ENCODE data around the gene NDUFA7. TPM values are rescaled to one million over a fixed set of nuclear protein-coding genes. Genes with fewer than 3 reads are reported as not detected.

Gene NDUFA7
- 100 to 1,000 TPM in 1 of 2 experiments, 10 to 100 TPM in 1; 95.9 to 104 TPM for total RNA-seq

DNA sequence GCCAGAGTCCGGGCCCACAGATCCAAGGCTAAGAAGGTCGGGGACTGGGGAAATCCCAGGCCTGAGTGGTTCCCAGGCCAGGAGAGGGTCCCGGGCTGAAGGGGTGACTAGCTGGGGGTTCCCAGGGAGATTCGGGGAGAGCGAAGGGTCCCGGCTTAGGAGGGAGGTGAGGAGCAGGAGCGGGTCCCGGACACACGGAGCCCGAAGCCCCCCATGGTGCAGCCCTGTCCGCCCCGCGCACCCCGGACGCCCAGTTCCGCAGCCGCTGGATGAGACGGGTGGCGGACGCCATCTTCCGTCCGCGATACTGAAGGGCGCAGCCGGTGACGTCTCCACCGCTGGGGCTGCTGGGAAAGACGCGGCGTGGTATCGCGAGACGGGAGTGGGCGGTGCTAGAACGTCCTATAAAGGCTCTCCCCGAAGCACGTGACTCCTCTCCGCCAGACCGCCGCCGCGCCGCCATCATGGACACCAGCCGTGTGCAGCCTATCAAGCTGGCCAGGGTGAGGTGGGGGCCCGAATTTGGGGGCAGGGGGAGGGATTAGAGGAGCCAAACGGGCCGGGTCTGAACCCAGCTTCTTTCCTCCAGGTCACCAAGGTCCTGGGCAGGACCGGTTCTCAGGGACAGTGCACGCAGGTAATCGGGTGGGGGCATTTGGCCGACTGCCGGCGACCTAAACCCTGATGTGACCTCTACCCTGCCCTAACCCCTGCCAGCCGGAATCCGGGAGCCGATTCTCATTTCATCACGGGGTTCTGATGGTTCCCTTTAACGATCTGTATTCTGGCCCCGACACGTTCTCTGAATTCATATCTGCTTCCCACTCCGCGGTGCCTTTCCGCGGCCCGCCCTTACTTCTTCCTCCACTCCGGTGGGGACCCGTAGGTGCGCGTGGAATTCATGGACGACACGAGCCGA is at the start of gene NDUFA7, which contains the start of gene RPS28:
NDUFA7 (minus strand) TSS at position 309 of the 919 bp plus-strand sequence; CDS start at position 292, 17 bp downstream.
RPS28 (plus strand) TSS at position 430 of the 919 bp plus-strand sequence; CDS start at position 465, 35 bp downstream.
- Mint-ChIP-seq H3K27ac (peak within 1 kb of the TSS; percentile 95), H3K4me1 (ENCODE audit: low read depth) (peaks cover 30% of the 10 kb centered on the region), H3K36me3 (ENCODE audit: low read depth) (peaks cover 26% of the 10 kb centered on the region), H3K4me3 (peak within 1 kb of the TSS; percentile 100), H3K9me3 (no peaks in the 10 kb centered on the region), H3K27me3 (ENCODE audit: low read depth) (no peaks in the 10 kb centered on the region)
- CTCF ChIA-PET = interaction anchor here (1.4 kb wide), 1 partner anchor 184 kb away, joined by 3 read pairs; no protein-coding TSS in a partner anchor
- intact Hi-C loops (cut with micrococcal nuclease) = loop anchor here (1.0 to 5.0 kb wide), 11 partner anchors 13 to 1124 kb away; partner anchors contain the start of genes CD320, ELAVL1, HNRNPM and KANK3
- DNase-seq = peak; percentile 99

DNA sequence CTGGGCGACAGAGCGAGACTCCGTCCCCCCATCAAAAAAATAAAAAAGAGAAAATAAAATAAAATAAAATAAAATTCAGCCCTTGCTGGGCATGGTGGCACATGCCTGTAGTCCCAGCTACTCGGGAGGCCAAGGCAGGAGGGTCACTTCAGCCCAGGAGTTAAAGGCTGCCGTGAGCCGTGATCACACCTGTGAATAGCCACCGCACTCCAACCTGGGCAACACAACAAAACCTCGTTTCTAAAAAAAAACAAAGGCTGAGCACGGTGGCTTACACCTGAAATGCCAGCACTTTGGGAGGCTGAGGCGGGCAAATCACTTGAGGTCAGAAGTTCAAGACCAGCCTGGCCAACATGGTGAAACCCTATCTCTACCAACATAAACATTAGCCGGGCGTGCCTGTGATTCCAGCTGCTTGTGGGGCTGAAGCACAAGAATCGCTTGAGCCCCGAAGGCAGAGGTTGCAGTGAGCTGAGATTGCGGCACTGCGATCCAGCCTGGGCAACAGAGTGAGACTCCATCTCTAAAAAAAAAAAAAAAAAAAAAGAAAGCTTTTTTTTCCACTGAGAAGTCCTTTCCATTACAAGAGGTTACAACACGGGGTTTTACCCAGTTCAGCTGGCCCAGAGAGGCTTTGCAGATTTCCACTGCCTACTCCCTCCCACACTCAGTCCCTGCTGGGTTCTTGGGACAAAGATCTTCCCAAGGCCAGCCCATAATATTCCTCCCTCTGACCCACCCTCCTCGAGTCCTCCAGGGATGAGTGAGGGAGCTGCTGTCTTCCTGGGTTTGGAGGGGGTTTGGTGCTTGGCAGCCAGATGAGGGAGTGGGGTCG is 49.2 kb upstream of the NDUFA7 start:
- H3K27ac Mint-ChIP-seq = no peak overlapping the region
- intact Hi-C loops (cut with micrococcal nuclease) = no loop called here
- no peak overlapping the region for H3K4me3 Mint-ChIP-seq
- peaks cover 3% of the 10 kb centered on the region for H3K4me1 Mint-ChIP-seq (ENCODE audit: low read depth)
- no peak for DNase-seq
- H3K9me3 Mint-ChIP-seq = no peaks in the 10 kb centered on the region
- peaks cover 28% of the 10 kb centered on the region for H3K27me3 Mint-ChIP-seq (ENCODE audit: low read depth)
- H3K36me3 Mint-ChIP-seq (ENCODE audit: low read depth) = no peaks in the 10 kb centered on the region
- CTCF ChIA-PET = interaction anchor here (0.6 kb wide), 1 partner anchor 252 kb away, joined by 7 read pairs; no protein-coding TSS in a partner anchor

DNA sequence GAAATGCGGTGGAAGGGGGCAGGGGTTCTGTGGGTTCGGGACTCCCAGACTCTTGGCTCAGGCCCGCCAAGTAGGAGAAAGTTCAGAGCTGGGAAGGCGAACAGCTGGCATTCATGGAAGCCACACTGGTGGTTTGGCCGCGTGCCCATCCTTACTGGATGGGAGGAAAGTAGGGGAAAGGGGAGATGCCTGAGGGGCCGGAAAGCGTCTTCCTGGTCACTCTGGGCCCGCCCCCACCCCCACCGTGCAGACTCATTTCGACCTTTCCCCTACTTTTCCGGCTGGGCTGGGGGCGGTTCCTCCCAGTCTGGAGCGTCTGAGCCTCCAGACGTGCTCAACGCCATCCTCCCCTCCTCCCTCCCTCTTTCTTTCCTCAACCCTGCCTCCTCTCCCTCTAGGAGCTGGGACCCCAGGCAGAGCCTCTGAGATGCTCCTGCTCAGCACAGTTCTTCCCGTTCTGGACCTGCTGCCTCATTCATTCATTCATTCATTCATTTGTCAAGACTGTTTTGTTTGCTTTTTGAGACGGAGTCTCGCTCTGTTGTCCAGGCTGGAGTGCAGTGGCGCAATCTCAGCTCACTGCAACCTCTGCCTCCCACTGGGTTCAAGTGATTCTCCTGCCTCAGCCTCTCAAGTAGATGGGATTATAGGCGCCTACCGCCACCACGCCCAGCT is 46.3 kb upstream of the NDUFA7 start:
- Mint-ChIP-seq H3K36me3 (ENCODE audit: low read depth) (no peaks in the 10 kb centered on the region), H3K27ac (no peak overlapping the region), H3K4me1 (ENCODE audit: low read depth) (peaks cover 12% of the 10 kb centered on the region), H3K27me3 (ENCODE audit: low read depth) (peaks cover 38% of the 10 kb centered on the region), H3K4me3 (no peak overlapping the region), H3K9me3 (no peaks in the 10 kb centered on the region)
- DNase-seq = no peak
- intact Hi-C loops (cut with micrococcal nuclease) = no loop called here
- CTCF ChIA-PET = interaction anchor here (1.1 to 3.6 kb wide), 3 partner anchors 14 to 46 kb away, joined by 4 to 18 read pairs (median 4); partner anchors contain the start of gene MARCHF2

DNA sequence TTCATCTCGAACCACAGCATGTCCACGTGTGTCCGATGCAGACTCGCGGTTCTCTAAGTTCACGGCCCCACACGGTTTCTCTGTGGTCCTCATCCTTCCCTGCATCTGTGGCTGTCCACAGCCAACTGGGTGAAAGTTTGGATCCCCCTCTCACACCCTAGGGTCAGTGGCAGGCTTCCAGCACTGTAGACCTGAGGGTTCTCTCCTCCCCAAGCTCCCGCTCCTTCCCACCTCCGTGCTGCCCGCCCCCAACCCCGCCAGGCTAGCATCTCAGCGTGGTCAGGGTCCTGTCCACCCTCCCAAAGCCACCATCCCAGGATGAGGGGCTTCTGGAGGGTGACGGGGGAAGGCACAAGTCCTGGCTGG is 45.8 kb upstream of the NDUFA7 start:
- H3K9me3 Mint-ChIP-seq = no peaks in the 10 kb centered on the region
- no peak overlapping the region for H3K27ac Mint-ChIP-seq
- CTCF ChIA-PET = interaction anchor here (0.5 to 3.6 kb wide), 3 partner anchors 13 to 152 kb away, joined by 3 to 18 read pairs (median 4); partner anchors contain the start of gene MARCHF2
- DNase-seq = no peak
- intact Hi-C loops (cut with micrococcal nuclease) = no loop called here
- no peak overlapping the region for H3K4me3 Mint-ChIP-seq
- H3K36me3 Mint-ChIP-seq (ENCODE audit: low read depth) = no peaks in the 10 kb centered on the region
- H3K27me3 Mint-ChIP-seq (ENCODE audit: low read depth) = peaks cover 42% of the 10 kb centered on the region
- H3K4me1 Mint-ChIP-seq (ENCODE audit: low read depth) = peaks cover 12% of the 10 kb centered on the region

DNA sequence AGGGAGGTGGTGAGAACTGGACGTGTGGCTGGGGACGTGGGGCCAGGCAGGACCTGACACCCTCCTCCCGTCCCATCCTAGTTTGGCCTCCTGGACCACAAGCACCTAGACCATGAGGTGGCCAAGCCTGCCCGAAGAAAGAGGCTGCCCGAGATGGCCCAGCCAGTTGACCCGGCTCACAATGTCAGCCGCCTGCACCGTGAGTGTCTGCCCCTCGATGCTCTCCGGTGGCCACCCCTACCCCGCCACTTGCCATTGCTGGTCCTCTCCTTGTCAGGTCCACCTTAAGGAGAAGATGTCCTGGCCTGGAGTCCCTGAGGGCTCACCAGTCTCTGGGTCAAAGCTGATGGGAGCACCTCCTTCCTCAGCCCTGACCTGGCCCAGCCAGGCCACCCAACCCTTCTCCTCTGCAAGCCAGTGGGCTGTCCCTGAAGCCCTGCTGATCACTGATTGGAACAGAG is 45.0 kb upstream of the NDUFA7 start:
- Mint-ChIP-seq H3K4me1 (ENCODE audit: low read depth) (peaks cover 12% of the 10 kb centered on the region), H3K27me3 (ENCODE audit: low read depth) (peaks cover 44% of the 10 kb centered on the region), H3K36me3 (ENCODE audit: low read depth) (no peaks in the 10 kb centered on the region), H3K27ac (no peak overlapping the region), H3K4me3 (no peak overlapping the region), H3K9me3 (no peaks in the 10 kb centered on the region)
- intact Hi-C loops (cut with micrococcal nuclease) = no loop called here
- CTCF ChIA-PET = interaction anchor here (0.5 to 3.6 kb wide), 3 partner anchors 12 to 153 kb away, joined by 3 to 18 read pairs (median 4); partner anchors contain the start of gene MARCHF2
- DNase-seq = no peak

DNA sequence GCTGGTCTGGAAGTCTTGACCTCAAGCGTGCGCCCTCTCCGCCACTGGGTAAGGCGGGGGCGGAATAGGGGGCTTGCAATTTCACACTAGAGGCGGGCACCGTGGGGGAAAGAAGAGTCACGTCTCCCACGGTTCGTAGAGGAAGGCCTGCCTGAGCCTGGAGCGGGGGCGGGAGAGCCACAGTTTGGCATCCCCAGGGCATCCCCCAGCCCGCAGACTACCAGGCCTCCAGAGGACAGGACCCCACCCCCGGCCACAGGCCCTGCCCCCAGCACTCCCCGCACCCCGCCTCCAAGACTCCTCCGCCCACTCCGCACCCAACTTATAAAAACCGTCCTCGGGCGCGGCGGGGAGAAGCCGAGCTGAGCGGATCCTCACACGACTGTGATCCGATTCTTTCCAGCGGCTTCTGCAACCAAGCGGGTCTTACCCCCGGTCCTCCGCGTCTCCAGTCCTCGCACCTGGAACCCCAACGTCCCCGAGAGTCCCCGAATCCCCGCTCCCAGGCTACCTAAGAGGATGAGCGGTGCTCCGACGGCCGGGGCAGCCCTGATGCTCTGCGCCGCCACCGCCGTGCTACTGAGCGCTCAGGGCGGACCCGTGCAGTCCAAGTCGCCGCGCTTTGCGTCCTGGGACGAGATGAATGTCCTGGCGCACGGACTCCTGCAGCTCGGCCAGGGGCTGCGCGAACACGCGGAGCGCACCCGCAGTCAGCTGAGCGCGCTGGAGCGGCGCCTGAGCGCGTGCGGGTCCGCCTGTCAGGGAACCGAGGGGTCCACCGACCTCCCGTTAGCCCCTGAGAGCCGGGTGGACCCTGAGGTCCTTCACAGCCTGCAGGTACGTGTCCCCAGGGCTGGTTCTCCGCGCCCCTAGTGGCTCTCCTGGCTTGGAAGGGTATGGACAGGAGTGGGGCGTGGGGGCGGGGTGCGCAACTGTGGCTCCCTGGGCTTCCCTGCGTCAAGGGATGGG is 42.9 kb upstream of the NDUFA7 start, which contains the start of gene ANGPTL4:
ANGPTL4 (plus strand) TSS at position 353 of the 969 bp plus-strand sequence; CDS start at position 520, 167 bp downstream.
- Mint-ChIP-seq H3K27ac (no peak within 1 kb of the TSS), H3K9me3 (no peaks in the 10 kb centered on the region), H3K4me1 (ENCODE audit: low read depth) (peaks cover 12% of the 10 kb centered on the region), H3K27me3 (ENCODE audit: low read depth) (peaks cover 44% of the 10 kb centered on the region), H3K36me3 (ENCODE audit: low read depth) (no peaks in the 10 kb centered on the region), H3K4me3 (peak within 1 kb of the TSS; percentile 71)
- CTCF ChIA-PET = interaction anchor here (0.6 to 1.5 kb wide), 3 partner anchors 9 to 10 kb away, joined by 3 to 5 read pairs (median 4); no protein-coding TSS in a partner anchor
- DNase-seq = peak; percentile 58
- intact Hi-C loops (cut with micrococcal nuclease) = no loop called here

DNA sequence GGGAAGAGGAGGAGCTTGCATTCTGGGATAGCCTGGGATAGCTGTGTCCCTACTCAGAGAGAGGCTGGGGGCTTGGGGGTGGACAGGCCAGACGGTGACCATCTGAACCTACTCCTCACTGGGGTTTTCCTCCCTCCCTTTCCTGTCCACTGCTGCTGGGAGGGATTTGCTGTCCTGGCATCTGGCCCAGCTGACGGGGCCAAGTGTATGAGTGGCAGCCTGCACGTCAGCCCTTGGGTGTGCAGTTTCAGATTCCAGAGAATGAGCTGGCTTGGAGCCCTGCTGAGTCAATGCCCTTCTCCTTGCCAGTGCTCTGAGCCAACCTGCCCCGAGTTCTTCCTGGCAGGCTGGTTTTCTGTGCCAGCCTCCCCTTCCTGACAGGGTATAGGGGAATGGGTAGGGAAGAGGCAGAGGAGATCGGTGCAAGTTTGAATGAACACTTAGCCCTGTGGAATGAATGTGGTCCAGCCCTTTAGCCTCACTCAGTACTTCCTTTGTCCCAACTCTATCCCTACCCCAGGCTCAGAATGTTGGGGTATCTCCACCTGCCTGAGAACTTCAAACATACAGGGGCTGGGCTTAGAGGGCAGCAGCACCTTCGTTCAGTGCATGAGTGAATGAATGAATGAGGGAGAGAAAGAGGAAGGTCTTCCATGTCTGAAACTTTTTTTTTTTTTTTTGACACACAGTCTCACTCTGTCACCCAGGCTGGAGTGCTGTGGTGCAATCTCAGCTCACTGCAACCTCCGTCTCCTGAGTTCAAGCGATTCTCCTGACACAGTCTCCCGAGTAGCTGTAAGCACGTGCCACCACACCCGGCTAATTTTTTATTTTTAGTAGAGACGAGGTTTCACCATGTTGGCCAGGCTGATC is 41.0 kb upstream of the NDUFA7 start:
- Mint-ChIP-seq H3K4me3 (no peak overlapping the region), H3K27ac (no peak overlapping the region), H3K27me3 (ENCODE audit: low read depth) (peaks cover 33% of the 10 kb centered on the region), H3K9me3 (no peaks in the 10 kb centered on the region), H3K36me3 (ENCODE audit: low read depth) (no peaks in the 10 kb centered on the region), H3K4me1 (ENCODE audit: low read depth) (peaks cover 8% of the 10 kb centered on the region)
- peak; percentile 28 for DNase-seq
- CTCF ChIA-PET = interaction anchor here (0.7 to 1.4 kb wide), 4 partner anchors 8 to 218 kb away, joined by 3 to 5 read pairs (median 3); partner anchors contain the start of gene MARCHF2
- intact Hi-C loops (cut with micrococcal nuclease) = no loop called here

DNA sequence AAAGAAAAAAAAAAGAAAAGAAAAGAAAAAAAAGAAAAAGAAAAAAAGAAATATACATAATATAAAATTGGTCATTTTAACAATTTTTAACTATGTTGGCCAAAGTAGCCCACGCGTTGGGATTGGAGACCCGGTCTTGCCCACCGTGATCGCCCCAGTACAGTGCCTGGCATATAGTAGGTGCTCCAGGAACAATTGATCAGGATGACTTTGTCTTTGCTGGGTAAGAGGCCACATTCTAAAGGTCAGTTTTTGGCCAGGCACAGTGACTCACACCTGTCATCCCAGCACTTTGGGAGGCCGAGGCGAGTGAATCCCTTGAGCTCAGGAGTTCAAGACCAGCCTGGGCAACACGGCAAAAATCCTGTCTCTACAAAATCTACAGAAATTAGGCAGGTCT is 39.0 kb upstream of the NDUFA7 start:
- no peak overlapping the region for H3K4me3 Mint-ChIP-seq
- peaks cover 3% of the 10 kb centered on the region for H3K9me3 Mint-ChIP-seq
- peaks cover 16% of the 10 kb centered on the region for H3K27me3 Mint-ChIP-seq (ENCODE audit: low read depth)
- CTCF ChIA-PET = no interaction called here
- intact Hi-C loops (cut with micrococcal nuclease) = no loop called here
- no peak overlapping the region for H3K27ac Mint-ChIP-seq
- H3K36me3 Mint-ChIP-seq (ENCODE audit: low read depth) = no peaks in the 10 kb centered on the region
- no peak for DNase-seq
- H3K4me1 Mint-ChIP-seq (ENCODE audit: low read depth) = peaks cover 8% of the 10 kb centered on the region

DNA sequence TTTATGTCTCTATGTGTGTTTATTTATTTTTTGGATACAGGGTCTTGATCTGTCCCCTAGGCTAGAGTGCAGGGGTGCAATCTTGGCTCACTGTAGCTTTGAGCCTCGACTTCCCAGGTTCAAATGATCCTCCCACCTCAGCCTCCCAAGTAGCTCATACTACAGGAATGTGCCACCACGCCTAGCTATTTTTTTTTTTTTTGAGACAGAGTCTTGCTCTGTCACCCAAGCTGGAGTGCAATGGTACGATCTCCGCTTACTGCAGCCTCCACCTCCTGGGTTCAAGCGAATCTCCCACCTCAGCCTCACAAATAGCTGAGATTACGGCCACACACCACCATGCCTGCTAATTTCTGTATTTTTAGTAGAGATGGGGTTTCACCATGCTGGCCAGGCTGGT is 37.8 kb upstream of the NDUFA7 start:
- no peak for DNase-seq
- Mint-ChIP-seq H3K36me3 (ENCODE audit: low read depth) (no peaks in the 10 kb centered on the region), H3K27me3 (ENCODE audit: low read depth) (peaks cover 13% of the 10 kb centered on the region), H3K4me3 (no peak overlapping the region), H3K9me3 (peaks cover 3% of the 10 kb centered on the region), H3K4me1 (ENCODE audit: low read depth) (peaks cover 5% of the 10 kb centered on the region), H3K27ac (no peak overlapping the region)
- intact Hi-C loops (cut with micrococcal nuclease) = no loop called here
- CTCF ChIA-PET = interaction anchor here (0.6 to 1.2 kb wide), 2 partner anchors 23 to 120 kb away, joined by 3 to 4 read pairs; no protein-coding TSS in a partner anchor

DNA sequence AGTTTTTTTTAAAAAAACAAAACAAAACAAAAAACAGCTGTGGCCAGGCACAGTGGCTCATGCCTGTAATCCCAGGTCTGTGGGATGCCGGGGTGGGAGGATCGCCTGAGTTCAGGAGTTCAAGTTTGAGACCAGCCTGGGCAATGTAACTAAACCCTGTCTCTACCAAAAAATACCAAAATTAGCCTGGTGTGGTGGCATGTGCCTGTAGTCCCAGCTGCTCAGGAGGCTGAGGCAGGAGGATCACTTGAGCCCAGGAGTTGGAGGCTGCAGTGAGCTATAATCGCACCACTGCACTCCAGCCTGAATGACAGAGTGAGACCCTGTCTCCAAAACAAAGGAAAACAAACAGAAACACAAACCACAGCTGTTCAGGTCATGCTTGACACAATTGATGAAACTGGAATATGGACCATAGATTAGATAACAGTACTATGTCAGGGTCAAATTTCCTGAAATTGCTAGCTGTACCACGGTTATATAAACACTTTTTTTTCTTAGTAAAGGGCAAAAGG is 35.9 kb upstream of the NDUFA7 start:
- Mint-ChIP-seq H3K4me3 (no peak overlapping the region), H3K36me3 (ENCODE audit: low read depth) (no peaks in the 10 kb centered on the region), H3K9me3 (peaks cover 3% of the 10 kb centered on the region), H3K27ac (no peak overlapping the region), H3K27me3 (ENCODE audit: low read depth) (peaks cover 6% of the 10 kb centered on the region), H3K4me1 (ENCODE audit: low read depth) (no peaks in the 10 kb centered on the region)
- intact Hi-C loops (cut with micrococcal nuclease) = no loop called here
- no peak for DNase-seq
- CTCF ChIA-PET = interaction anchor here (0.7 to 1.5 kb wide), 3 partner anchors 41 to 535 kb away, joined by 3 to 7 read pairs (median 3); no protein-coding TSS in a partner anchor

Data from activated naive CD4-positive, alpha-beta T cell treated with anti-CD3 and anti-CD28 coated beads for 36 hours (primary cell).